Measurements from ENCODE around the gene CLN6. TPM values are rescaled to one million over a fixed set of nuclear protein-coding genes. Genes with fewer than 3 reads are reported as not detected.
"Not testable (repeated sequence)": the region's sequence is repeated elsewhere in the genome, so short reads cannot be mapped to it uniquely, and the experiment has no call there.

Gene CLN6
- total RNA-seq, 1 experiment from 2014 or later, result 15.9 TPM

DNA sequence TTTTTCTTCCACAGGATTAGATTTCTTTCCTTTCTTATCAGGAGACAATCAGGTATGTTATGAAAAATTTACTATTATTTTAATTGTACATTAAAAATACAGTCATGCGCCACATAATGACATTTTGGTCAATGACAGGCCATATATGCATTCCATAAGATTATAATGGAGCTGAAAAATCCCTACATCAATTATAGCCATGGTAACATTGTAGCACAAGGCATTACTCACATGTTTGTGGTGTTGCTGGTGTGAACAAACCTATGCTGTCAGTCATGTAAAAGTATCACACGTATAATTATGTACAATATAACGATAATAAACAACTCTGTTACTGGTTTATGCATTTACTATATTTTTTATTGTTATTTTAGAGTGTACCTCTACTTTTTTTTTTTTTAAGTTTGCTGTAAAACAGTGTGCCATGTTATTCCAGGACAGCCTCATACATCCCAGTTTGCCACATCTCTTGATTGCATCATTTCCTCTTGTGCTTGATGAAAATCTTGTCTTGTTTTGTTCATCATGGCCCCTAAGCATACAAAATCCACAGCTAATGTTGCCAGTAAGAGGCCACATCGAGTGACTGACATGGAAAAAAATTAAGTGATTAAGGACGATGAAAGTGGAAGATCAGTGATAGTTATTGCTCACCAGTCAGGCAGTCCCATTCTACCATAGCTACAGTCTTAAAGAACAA, 45.8 kb downstream of the CLN6 start:
- DNase-seq (ENCODE audit: low read depth), result no peak
- in situ Hi-C loops (cut with HindIII; ENCODE audit: low pct_unique_long_range_greater_than_20kb, low sequenced_read_pairs), result no loop called here

DNA sequence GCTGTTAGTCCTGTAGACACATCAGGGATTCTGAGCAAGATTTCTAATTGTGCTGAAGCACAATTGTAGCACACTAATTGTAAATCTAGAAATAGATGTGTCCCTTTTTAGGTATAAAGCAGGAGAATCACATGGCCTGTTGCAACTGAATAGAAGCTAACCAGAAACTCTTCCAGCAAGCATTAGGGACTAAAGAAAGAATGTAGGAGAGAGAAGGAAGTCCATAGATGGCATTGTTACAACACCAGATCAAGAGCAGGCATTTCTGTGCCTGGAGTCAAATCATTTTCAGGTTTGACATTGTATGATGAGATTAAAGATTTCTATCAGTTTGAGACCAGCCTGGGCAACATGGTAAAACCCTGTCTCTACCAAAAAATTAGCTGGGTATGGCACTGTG, 51.8 kb downstream of the CLN6 start:
- no peak for DNase-seq (ENCODE audit: low read depth)

DNA sequence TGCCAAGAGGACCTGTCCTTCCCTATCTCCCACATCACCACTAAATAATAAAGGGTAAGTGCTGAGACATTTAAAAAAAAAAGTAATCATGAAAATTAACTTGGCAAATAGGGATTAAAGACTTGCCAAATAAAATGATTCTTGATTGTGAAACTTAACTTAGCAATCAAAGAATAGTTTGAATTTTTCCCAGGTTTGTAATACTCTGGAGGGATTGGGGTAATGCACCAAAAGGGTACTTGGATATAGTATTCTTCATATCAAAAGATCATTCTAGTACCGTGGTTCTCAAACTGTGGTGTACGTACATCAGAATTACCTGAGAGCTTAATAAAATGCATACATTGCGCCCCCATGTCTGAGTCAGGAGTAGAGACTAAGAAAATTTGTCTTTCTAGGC, 52.9 kb downstream of the CLN6 start:
- DNase-seq (ENCODE audit: low read depth), result no peak
- in situ Hi-C loops (cut with HindIII; ENCODE audit: low pct_unique_long_range_greater_than_20kb, low sequenced_read_pairs), result no loop called here

More for the DNA sequence above, 51.8 kb downstream of the CLN6 start:
- in situ Hi-C loops (cut with HindIII; ENCODE audit: low pct_unique_long_range_greater_than_20kb, low sequenced_read_pairs), result no loop called here

DNA sequence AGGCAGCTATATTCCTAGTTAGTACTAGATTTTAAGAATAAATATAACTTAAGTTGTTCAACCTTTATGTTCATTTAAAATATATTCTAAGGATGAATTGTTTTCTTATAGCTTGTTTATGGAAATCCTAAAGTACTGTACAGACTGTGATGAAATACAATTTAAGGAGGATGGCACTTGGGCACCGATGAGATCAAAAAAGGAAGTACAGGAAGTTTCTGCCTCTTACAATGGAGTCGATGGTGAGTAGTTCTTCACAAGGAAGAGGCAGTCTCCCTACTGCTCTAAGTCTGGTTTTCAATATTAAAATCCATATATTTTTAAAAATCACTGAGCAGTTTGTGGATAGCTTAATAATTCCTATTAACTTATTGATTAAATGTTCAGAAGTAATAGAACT, 54.0 kb downstream of the CLN6 start:
- DNase-seq (ENCODE audit: low read depth), result no peak
- in situ Hi-C loops (cut with HindIII; ENCODE audit: low pct_unique_long_range_greater_than_20kb, low sequenced_read_pairs), result no loop called here

DNA sequence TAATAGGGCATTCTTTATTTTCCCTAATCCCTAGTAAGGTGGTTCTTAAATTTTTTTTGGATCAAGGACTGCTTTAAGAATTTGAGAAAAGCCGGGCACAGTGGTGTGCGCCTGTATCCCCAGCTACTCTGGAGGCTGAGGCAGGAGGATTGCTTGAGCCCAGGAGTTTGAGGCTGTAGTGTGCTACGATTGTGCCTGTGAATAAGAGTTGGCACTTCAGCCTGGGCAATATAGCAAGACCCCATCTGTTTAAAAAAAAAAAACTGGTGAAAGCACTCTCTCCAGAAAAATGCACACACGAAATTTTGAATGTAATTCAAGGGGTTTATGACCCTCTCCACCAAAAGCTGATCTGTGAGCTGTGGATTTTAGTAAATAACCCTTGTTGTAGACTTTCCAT, 56.4 kb downstream of the CLN6 start:
- DNase-seq (ENCODE audit: low read depth), result no peak
- in situ Hi-C loops (cut with HindIII; ENCODE audit: low pct_unique_long_range_greater_than_20kb, low sequenced_read_pairs), result no loop called here

DNA sequence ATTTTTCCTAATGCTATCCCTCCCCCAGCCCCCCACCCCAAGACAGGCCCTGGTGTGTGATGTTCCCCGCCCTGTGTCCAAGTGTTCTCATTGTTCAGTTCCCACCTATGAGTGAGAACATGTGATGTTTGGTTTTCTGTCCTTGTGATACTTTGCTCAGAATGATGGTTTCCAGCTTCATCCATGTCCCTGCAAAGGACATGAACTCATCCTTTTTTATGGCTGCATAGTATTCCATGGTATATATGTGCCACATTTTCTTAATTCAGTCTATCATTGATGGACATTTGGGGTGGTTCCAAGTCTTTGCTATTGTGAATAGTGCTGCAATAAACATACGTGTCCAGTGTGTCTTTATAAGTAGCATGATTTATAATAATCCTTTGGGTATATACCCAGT, 57.5 kb downstream of the CLN6 start:
- in situ Hi-C loops (cut with HindIII; ENCODE audit: low pct_unique_long_range_greater_than_20kb, low sequenced_read_pairs); DNase-seq (ENCODE audit: low read depth): not testable (repeated sequence)

DNA sequence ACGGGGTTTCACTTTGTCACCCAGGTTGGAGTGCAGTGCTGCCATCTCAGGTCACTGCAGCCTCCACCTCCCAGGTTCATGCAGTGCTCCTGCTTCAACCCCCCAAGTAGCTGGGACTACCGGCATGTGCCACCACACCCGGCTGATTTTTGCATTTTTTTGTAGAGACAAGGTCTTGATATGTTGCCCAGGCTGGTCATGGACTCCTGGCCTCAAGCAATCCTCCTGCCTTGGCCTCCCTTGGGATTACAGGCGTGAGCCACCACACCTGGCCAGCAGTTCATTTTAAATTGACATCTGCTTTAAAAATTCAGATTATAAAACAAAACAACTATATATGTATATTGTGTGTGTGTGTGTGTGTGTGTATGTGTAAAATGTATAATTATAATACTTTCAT, 62.7 kb downstream of the CLN6 start:
- no peak for DNase-seq (ENCODE audit: low read depth)
- in situ Hi-C loops (cut with HindIII; ENCODE audit: low pct_unique_long_range_greater_than_20kb, low sequenced_read_pairs), result no loop called here

DNA sequence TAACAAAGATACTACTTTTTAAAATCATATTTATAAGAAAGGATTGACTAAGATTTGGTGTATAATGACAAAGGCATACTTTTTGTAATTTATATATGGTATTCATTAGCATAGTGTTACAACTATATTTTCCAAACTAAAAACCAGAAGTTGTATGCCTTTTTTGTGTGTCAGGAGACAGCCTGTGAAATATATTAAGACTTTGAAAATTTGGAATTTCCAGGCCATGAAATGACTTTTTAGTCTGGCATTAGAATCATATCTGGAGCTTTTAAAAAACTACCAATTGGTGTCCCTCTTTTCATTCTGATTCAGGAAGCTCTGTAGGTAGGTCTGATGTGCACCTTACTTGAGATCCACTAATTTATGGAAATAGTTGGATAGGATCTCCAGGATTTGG, 66.3 kb downstream of the CLN6 start:
- in situ Hi-C loops (cut with HindIII; ENCODE audit: low pct_unique_long_range_greater_than_20kb, low sequenced_read_pairs), result no loop called here
- no peak for DNase-seq (ENCODE audit: low read depth)

DNA sequence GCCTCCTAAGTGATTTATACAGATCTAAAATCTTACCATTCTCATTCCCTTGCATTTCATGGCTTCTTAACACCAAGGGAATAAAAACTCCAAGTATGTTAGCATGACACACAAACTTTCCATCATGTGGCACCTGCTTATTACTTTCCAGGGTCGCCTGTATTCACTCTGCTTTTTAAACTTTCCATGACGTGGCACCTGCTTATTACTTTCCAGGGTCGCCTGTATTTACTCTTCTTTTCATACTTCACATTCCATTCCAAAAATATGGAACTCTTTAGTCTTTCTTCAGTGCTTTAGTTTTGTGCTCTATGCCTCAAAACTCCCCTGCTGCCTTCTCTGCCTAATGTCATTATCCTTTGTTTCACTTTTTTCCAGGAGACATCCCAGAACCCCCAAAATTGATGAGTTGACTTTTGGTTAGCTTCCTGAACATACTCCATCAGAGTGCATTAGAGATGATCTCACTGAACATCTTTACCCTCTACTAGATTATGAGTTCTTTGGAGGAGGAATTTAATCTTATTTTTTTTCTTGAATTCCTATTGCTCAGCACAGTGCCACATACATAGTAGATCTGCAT, 71.4 kb downstream of the CLN6 start:
- in situ Hi-C loops (cut with HindIII; ENCODE audit: low pct_unique_long_range_greater_than_20kb, low sequenced_read_pairs), result no loop called here

DNA sequence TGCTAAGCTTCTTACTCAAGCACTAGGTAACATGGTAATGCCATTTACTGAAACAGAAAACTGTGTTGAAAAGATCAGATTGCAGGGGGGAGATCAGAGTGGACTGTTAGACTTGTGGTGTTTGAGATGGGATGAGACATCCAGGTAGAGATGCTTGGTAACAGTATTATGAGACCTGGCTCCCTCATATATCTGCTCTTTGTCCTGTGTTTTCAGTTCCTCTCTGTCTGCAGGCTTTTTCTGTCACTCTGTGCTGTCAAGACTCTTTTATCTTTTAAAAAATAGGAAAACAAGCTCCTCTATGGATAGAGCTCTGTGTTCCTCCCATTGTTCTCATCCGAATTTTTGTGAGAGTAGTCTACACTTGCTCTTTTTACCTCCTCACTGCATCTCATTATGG, 72.5 kb downstream of the CLN6 start:
- DNase-seq (ENCODE audit: low read depth), result no peak
- in situ Hi-C loops (cut with HindIII; ENCODE audit: low pct_unique_long_range_greater_than_20kb, low sequenced_read_pairs), result no loop called here

More for the DNA sequence above, 71.4 kb downstream of the CLN6 start:
- no peak for DNase-seq (ENCODE audit: low read depth)

Other genes with a start within 250 kb of the CLN6 start
- 3.6 and 26.2 TPM in 2 replicates for gene PIAS1, start 175.4 kb downstream of the CLN6 start, total RNA-seq (2014; rRNA removed; shearing (Covaris generic); ENCODE audit: low replicate concordance)
- gene CALML4, start 24.4 kb downstream of the CLN6 start, total RNA-seq (2014; rRNA removed; shearing (Covaris generic); ENCODE audit: low replicate concordance), result 0.27 and 1.8 TPM in 2 replicates
- gene FEM1B, start 48.0 kb upstream of the CLN6 start, total RNA-seq (2014; rRNA removed; shearing (Covaris generic); ENCODE audit: low replicate concordance), result 12.0 and 15.9 TPM in 2 replicates
- not detected in 2 replicates for gene ITGA11, start 202.4 kb upstream of the CLN6 start, total RNA-seq (2014; rRNA removed; shearing (Covaris generic); ENCODE audit: low replicate concordance)